GM21723 (cell line): ENCODE measurements around the gene SPOP.

ENCODE experiments used
- ATAC-seq: cut with Tn5 transposase; IDR thresholded peaks from one replicate; pipeline ENCODE4 v1.9.1; 2021; ENCODE audit warnings: mild to moderate bottlenecking, moderate library complexity; ENCODE audit not compliant: unreplicated experiment

The SPOP gene

DNA sequence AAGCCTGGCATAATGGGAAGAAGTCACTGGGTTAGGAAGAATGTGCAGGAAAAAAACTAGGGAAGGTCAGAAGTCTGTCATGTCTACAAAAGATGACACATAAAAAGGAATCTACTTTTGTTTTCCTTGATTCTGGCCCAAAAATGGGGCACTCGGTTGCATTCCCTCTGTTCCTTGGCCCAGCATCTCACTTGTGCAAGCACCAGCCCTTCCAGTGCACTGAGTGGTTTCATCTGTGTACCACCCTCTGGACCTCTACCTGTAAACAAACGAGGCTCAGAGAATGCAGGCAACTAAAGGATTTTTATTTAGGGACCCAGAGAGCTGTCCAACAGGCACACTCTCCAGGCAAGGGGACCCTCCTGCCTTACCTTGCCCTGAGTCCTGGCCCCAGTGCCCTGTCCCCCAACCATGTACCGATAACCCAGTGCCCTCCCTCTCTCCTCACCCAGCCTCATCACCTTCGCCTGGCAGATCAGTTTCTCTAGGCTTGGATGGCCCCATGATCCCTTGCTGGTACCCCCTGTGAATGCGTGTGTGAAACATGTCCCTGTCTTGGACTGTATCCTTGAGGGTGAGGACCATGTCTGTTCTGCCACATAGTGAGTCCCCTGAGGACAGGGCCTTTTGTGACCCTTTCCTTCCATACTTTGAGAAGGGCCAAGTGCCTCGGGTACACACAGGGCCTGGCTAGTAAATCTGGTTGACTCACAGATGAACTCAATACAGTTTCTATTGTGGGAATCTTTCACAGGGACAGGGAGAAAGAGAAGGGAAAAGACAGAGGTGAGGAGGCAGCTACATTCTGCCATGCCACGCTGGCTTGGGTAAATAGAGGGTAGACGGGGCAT lies 88.9 kb downstream of the SPOP start:
- ATAC-seq: no peak

GRCh38 chr17:49588312-49588711 lies 89.6 kb downstream of the SPOP start:
- no peak for ATAC-seq

GRCh38 chr17:49587366-49588073 lies 90.4 kb downstream of the SPOP start:
- ATAC-seq: no peak

DNA sequence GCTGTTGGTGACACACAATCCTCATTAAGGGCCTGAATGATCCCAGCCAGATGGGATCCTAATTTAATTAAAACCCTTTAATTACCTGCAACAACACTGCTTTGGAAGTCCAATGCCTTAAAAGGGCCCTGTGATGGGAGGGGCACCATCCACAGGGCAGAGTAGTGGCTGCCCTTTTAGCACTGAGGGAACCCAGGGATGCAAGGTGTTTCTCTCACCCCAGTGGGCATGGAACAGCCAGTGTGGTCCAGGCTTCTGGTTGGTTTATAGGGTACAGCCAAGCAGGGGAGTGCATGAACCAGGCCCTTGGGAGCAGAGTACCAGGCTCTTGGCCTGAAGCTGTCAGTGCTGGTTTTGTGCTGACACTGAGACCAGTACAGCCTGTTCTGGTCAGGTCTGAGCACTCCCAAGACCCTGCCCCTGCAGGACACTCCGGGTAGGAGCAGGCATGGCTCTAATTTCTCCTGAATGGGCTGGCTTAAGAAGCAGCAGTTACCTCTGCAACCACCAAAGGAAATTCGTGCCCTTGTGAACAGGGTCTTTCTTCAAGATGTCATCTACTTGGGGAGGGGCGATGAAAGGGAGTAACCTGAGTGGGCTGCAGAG lies 92.4 kb downstream of the SPOP start:
- no peak for ATAC-seq

DNA sequence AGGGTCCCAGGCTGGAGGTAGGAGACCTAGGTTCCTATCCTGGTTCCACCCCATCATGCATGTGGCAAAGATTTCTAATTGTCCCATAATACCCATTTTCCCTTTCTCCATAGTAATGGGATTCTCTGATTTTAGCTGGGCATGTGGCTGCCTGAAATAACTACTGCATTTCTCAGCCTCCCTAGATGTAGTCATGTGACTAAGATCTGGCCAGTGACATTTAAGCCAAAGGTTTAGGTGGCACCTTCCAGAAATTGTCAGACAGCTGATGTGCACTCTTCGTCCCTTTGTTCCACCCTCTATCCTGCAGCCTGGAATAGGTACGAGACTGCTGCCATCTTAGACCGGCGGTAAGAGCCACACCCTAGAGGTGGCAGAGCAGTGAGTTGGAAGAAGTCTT lies 94.0 kb downstream of the SPOP start:
- ATAC-seq: no peak

DNA sequence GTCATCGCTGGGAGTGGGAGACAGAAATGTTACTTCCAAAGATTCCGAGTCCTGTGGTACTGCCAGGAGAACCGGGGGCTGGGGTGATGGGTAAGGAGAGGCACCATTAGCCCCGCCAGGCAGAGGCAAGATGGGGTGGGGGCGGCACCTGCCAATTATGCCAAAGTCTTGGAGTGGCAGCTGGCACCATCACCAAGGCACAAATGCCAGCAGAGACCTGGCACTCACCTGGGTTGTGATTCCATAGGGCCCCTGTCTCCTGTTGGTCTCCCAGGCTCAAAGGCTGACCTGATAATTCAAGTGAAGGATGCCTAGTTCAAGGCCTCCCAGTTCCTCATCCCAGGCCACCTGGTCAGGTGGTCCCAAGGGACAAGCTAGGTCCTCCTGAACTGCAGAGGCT lies 94.7 kb downstream of the SPOP start:
- ATAC-seq: no peak

DNA sequence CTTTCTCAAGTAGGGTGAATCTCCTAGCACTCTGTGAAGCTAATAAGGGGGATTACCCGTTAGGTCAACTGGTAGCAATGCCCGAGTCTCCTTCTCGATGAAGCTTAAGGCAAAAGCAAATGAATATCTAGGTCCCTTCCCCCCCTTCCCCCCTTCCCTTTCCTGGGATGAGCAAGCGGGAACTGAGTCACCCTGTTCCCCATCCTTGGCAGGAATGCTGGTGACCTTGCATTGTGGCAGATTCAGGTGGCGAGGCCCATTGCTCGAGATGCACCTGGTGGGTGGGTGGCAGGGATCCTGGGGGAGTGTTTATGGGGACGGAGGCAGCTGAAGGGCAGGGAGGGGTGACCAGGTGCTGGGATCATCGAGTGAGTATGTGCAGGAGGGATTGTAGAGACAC lies 95.1 kb downstream of the SPOP start:
- no peak for ATAC-seq

- no peak for ATAC-seq
Measured at GRCh38 chr17:49582055-49582722, 95.7 kb downstream of the SPOP start.

DNA sequence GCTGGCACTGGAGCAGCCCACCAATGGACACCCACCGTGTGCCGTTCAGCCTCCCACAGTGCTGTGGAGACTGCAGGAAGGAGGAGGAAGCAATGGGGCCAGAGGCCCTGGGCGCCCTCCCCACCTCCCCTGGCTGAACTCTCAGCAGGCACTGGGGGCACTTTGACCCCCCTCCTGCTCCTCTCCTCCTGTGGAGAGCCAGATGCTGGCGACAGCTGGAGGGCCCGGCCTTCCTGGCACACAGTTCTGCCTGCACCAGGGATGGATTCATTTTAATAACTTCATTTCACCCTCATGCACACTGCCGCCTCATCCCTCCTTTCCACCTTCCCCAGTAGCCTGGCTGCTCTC lies 96.3 kb downstream of the SPOP start:
- no peak for ATAC-seq

- ATAC-seq: no peak
Measured at GRCh38 chr17:49580981-49581647, 96.8 kb downstream of the SPOP start.

- no peak for ATAC-seq
Measured at GRCh38 chr17:49580055-49580721, 97.7 kb downstream of the SPOP start.

DNA sequence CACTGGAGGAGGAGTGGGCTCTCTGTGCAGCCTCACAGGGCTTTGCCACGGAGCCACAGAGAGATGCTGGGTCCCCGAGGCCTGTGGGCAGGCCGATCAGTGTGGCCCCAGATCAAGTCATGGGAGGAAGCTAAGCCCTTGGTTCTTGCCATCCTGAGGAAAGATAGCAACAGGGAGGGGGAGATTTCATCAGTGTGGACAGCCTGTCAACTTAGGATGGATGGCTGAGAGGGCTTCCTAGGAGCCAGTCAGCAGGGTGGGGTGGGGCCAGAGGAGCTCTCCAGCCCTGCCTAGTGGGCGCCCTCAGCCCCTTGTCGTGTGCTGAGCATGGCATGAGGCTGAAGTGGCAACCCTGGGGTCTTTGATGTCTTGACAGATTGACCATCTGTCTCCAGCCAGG lies 98.4 kb downstream of the SPOP start:
- no peak for ATAC-seq

DNA sequence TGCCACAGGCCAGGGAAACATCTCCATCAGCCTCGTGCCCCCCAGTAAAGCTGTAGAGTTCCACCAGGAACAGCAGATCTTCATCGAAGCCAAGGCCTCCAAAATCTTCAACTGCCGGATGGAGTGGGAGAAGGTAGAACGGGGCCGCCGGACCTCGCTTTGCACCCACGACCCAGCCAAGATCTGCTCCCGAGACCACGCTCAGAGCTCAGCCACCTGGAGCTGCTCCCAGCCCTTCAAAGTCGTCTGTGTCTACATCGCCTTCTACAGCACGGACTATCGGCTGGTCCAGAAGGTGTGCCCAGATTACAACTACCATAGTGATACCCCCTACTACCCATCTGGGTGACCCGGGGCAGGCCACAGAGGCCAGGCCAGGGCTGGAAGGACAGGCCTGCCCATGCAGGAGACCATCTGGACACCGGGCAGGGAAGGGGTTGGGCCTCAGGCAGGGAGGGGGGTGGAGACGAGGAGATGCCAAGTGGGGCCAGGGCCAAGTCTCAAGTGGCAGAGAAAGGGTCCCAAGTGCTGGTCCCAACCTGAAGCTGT lies 98.9 kb downstream of the SPOP start:
- ATAC-seq: no peak

- no peak for ATAC-seq
Measured at GRCh38 chr17:49578414-49578813, 99.5 kb downstream of the SPOP start.

GRCh38 chr17:49577963-49578362 lies 99.9 kb downstream of the SPOP start:
- ATAC-seq: no peak

GRCh38 chr17:49577650-49577934 lies 100.3 kb downstream of the SPOP start:
- ATAC-seq: no peak

DNA sequence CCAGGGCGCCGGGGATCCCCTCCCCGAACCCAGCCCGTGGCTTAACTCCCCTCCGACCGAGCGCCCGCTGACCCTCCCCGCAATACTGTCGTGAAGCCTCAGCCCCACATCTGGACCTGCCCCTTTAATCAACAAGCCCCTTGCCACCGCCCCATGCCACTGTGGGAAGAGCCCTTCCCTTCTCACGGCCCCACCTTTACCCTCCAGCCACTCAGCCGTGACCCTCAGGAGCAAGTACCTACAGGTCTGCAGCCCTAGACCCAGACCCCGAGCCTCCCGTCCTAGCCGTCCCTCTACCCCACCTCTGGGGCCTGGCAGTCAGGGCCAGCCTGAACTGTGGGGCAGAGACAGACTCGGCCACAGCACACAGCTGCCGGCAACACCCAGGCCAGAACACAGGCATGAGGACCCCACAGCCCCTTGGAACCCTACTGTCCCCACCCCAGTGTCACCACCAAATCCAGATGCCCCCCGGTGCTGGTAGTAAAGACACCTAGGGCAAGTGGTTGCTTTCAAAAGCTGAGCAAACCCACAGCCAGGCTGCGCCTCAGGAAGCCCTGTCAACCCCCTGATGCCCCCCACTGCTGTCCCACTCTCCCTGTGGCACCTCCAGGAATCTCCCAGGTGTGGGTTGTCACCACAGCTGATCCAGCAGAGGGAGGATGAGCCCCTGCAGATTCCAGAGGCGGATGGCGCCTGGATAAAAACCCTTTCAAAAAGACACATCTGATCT lies 100.8 kb downstream of the SPOP start:
- ATAC-seq: no peak

- no peak for ATAC-seq
Measured at GRCh38 chr17:49576088-49576916, 101.6 kb downstream of the SPOP start.

DNA sequence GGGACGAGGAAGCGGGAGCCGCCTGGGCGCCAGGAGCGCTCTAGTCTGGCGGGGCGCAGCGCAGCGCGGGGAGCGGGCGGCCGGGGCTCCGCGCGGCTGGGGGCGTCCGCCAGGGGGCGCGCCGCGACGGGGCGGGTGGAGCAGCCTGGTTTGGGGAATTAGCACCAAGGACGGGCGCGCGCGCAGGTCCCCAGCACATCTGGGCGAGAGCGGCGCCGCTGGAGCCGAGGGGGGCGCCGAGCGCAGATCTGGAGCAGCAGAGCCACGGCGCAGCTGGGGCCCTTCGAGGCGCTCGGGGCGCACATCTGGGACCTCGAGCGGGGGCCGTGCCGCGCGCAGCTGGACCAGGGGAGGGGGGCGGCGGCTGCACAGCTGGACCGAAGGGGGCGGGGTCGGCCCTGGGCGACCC lies 102.2 kb downstream of the SPOP start, which contains the start of gene NXPH3:
Gene NXPH3 (plus strand): TSS at position 193 of the 409 bp plus-strand sequence. CDS start 349 bp downstream, outside the sequence.
- no peak for ATAC-seq
